Measurements from ENCODE around the gene HBZ.
"Not testable (repeated sequence)": the region's sequence is repeated elsewhere in the genome, so short reads cannot be mapped to it uniquely, and the experiment has no call there.

Gene HBZ

GRCh38 chr16:165539-166374 is 13.3 kb downstream of the HBZ start, which contains the start of gene HBM:
TSS of gene HBM (plus strand) at chr16:165978. CDS start at chr16:165998, 20 bp downstream.
- DNase-seq (ENCODE audit: low read depth) = no peak

- no peak for DNase-seq (ENCODE audit: low read depth)
These were observed 14.1 kb downstream of the HBZ start for GRCh38 chr16:166375-167121.

GRCh38 chr16:167122-167690 is 14.8 kb downstream of the HBZ start:
- no peak for DNase-seq (ENCODE audit: low read depth)

- DNase-seq (ENCODE audit: low read depth) = no peak
These were observed 16.0 kb downstream of the HBZ start for GRCh38 chr16:168424-168823.

GRCh38 chr16:169014-169413 is 16.6 kb downstream of the HBZ start:
- no peak for DNase-seq (ENCODE audit: low read depth)

GRCh38 chr16:170088-170507 is 17.7 kb downstream of the HBZ start:
- peak; percentile 54 for DNase-seq (ENCODE audit: low read depth)

- DNase-seq (ENCODE audit: low read depth) = no peak
These were observed 18.3 kb downstream of the HBZ start for GRCh38 chr16:170788-171187.

- not testable (repeated sequence) for DNase-seq (ENCODE audit: low read depth)
These were observed 20.0 kb downstream of the HBZ start, which contains the start of gene HBA2 for GRCh38 chr16:172374-172941. TSS of gene HBA2 (plus strand) at chr16:172876. CDS start at chr16:172913, 37 bp downstream.

GRCh38 chr16:173211-173854 is 20.9 kb downstream of the HBZ start:
- not testable (repeated sequence) for DNase-seq (ENCODE audit: low read depth)

- peak; percentile 50 for DNase-seq (ENCODE audit: low read depth)
These were observed 21.7 kb downstream of the HBZ start for GRCh38 chr16:173928-174769.

- DNase-seq (ENCODE audit: low read depth) = no peak
These were observed 22.8 kb downstream of the HBZ start for GRCh38 chr16:175011-175949.

GRCh38 chr16:176006-176405 is 23.6 kb downstream of the HBZ start:
- not testable (repeated sequence) for DNase-seq (ENCODE audit: low read depth)

- not testable (repeated sequence) for DNase-seq (ENCODE audit: low read depth)
These were observed 24.3 kb downstream of the HBZ start, which contains the start of gene HBA1 for GRCh38 chr16:176477-177382. TSS of gene HBA1 (plus strand) at chr16:176680. CDS start at chr16:176717, 37 bp downstream.

- DNase-seq (ENCODE audit: low read depth) = peak; percentile 29
These were observed 25.0 kb downstream of the HBZ start for GRCh38 chr16:177394-177822.

- no peak for DNase-seq (ENCODE audit: low read depth)
These were observed 25.7 kb downstream of the HBZ start for GRCh38 chr16:177981-178667.

- no peak for DNase-seq (ENCODE audit: low read depth)
These were observed 26.2 kb downstream of the HBZ start for GRCh38 chr16:178668-179015.

GRCh38 chr16:179211-180092 is 27.0 kb downstream of the HBZ start:
- DNase-seq (ENCODE audit: low read depth) = no peak

Data from EH (cell line).